ENCODE results near the gene SGO2.

Gene SGO2, protein sequence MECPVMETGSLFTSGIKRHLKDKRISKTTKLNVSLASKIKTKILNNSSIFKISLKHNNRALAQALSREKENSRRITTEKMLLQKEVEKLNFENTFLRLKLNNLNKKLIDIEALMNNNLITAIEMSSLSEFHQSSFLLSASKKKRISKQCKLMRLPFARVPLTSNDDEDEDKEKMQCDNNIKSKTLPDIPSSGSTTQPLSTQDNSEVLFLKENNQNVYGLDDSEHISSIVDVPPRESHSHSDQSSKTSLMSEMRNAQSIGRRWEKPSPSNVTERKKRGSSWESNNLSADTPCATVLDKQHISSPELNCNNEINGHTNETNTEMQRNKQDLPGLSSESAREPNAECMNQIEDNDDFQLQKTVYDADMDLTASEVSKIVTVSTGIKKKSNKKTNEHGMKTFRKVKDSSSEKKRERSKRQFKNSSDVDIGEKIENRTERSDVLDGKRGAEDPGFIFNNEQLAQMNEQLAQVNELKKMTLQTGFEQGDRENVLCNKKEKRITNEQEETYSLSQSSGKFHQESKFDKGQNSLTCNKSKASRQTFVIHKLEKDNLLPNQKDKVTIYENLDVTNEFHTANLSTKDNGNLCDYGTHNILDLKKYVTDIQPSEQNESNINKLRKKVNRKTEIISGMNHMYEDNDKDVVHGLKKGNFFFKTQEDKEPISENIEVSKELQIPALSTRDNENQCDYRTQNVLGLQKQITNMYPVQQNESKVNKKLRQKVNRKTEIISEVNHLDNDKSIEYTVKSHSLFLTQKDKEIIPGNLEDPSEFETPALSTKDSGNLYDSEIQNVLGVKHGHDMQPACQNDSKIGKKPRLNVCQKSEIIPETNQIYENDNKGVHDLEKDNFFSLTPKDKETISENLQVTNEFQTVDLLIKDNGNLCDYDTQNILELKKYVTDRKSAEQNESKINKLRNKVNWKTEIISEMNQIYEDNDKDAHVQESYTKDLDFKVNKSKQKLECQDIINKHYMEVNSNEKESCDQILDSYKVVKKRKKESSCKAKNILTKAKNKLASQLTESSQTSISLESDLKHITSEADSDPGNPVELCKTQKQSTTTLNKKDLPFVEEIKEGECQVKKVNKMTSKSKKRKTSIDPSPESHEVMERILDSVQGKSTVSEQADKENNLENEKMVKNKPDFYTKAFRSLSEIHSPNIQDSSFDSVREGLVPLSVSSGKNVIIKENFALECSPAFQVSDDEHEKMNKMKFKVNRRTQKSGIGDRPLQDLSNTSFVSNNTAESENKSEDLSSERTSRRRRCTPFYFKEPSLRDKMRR

GRCh38 chr2:200525882-200526651, at the start of gene SGO2:
TSS of gene SGO2 (plus strand) at chr2:200526207. CDS start at chr2:200532976, 6,769 bp downstream.
- peak; percentile 87 for DNase-seq

- DNase-seq, result no peak
Observed at GRCh38 chr2:200476836-200477235, 49.2 kb upstream of the SGO2 start.

GRCh38 chr2:200477667-200478131, 48.3 kb upstream of the SGO2 start:
- DNase-seq, result no peak

- DNase-seq, result no peak
Observed at GRCh38 chr2:200479692-200480265, 46.2 kb upstream of the SGO2 start.

DNA sequence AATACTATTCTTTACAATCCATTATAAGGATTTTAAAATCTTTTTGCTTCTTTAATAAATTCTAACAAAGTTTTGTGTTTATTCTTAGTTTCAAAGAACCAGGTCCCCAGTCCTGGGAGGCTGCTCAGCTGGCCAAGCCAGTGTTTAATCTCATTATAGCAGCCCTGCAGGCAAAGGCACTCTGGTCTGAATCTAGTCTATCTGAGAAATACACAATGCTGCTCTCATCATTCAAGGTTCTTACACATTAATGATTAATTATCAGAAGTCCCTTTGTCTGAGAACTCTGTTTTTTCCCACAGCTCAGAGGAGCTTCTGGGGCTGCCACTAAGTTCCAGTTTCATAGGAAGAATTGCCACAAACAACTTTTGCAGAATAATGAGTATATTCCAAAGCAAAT, 43.8 kb upstream of the SGO2 start:
- DNase-seq, result no peak

- peak; percentile 67 for DNase-seq
Observed at GRCh38 chr2:200483729-200484198, 42.2 kb upstream of the SGO2 start.

DNA sequence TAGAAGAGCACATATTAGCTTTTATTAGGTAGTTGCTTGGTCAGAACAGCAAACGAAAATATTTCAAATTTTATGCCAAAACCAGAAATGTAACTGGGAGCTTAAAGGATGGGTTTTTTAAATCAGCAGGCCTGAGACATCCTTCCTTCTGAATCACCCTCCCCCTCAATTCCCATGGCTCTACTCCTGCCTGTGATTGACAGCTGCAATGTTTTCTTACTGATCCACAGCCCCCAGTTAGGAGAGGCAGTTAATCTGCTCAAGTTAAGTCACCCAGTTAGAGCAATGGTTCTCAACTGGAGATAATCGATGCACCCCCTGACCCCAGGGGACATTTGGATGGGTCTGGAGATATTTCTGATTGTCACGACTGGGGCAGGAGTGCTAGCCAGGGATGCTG, 41.1 kb upstream of the SGO2 start:
- no peak for DNase-seq

DNA sequence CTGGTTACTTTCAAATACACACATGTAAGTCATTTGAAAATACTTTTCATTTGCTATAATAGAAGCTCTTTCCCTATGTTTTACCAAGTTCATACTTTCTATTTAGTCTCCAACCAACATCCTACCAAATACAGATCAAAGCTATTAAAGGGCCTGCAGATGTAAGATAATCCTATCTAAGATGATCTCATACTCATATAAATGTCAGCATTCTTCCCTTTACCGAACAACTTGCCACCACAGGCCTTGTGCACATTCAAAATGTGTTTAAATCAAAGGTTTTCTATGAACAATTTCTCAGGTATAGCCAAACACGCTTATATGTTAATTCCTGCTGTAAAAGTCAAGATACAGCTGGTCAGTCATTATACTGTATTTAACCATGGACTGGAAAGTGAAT, 39.5 kb upstream of the SGO2 start:
- DNase-seq, result no peak

GRCh38 chr2:200488169-200488568, 37.8 kb upstream of the SGO2 start:
- DNase-seq, result no peak

GRCh38 chr2:200490001-200490400, 36.0 kb upstream of the SGO2 start:
- DNase-seq, result no peak

DNA sequence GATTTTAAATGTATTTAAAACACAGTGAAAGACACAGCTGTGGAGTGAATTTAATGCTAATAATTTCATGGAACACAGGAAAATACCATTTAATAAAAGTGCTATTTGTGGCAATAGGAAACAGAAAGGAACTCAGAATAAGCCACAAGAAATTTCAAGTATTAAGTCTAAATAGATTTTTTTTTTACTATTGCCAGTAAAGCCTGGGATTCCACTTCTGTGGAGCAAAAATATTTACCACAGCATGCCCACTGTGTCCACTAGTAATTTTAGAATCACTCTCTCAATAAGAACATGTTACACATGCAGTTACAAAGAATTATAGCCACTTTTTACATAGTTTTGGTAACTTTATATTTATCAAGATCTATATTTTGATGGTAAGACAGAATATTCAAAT, 33.4 kb upstream of the SGO2 start:
- no peak for DNase-seq

GRCh38 chr2:200494048-200494447, 32.0 kb upstream of the SGO2 start:
- no peak for DNase-seq

- DNase-seq, result no peak
Observed at GRCh38 chr2:200496696-200497095, 29.3 kb upstream of the SGO2 start.

- no peak for DNase-seq
Observed at GRCh38 chr2:200498402-200499162, 27.4 kb upstream of the SGO2 start.

- DNase-seq, result no peak
Observed at GRCh38 chr2:200502196-200502595, 23.8 kb upstream of the SGO2 start.

DNA sequence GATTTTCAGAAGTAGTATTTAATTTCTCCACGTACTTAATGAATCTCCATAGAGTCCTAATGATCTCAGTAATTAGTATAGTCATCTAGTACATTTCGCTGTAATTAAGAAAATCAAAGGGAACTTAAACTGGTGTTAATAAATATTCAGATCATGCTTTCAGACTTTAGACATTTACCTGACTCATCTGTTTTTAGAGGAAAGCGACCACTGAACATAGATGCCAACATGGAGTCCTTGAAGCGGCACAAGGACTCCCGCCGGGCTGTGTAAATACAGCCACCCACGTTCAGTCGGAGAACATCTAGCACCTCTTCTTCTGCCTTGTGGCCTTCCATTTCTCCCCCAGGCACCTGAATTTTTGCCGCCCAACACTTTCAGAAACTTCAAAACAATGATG, 19.3 kb upstream of the SGO2 start:
- DNase-seq, result no peak

DNA sequence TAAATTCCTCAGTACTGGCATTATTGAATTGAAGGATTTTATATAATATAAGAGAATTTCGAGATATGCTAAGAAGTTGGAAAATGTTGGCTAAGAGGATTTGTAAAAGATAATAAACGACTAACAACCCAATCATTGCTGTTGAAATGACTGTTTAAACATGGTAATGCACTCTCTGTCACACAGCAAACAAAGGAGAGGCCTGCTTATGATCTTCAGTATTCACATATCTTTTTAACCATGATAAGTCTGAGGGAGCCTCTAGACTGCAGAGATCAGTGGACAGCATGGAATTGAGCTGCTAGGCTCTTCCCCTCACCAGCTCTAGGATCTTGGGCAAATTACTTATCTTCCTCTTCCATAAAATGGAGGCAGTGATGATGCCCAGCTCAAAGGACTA, 18.8 kb upstream of the SGO2 start:
- no peak for DNase-seq

DNA sequence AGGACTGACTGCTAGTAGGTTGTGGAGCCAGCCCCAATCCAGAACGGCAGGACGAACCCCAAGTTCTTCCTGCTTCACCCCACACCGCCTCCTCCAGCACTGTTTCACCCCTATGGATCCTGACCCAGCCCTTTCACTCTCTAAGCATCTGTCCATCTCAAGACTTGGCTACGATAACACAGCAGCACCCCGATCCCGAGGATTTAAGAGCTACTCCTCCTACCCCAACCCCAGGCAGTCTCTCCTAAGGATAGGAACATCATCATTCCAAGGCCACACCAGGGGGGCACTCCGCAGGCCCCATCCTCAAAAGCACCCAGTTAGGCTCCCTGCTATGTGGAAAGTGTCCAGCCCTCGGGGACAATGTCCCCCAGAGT, 16.8 kb upstream of the SGO2 start:
- no peak for DNase-seq

- peak; percentile 52 for DNase-seq
Observed at GRCh38 chr2:200509612-200510433, 16.2 kb upstream of the SGO2 start, which contains the start of gene KCTD18. TSS of gene KCTD18 (minus strand) at chr2:200510068. CDS start at chr2:200507016, 3,052 bp downstream.

DNA sequence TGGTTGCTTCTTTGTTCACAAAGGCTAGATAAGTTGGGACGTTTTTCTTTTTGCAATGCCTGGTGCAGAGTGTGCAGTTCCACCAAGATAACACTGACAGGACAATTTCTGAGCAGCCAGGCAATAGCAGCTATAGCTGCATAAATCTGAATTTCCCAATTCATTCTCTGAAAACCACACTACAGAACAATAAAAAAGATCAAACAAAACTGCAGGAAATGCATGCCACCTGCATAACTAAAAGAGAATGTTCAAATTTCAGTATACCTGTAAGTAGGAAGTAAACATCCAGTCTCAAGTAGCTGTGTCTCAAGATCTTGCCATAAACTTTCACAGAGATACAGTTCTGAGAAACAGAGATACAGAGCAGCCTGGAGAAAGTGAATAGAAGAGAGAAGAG, 10.9 kb upstream of the SGO2 start:
- DNase-seq, result no peak

All from NCI-H2107 (cell line).